ENCODE data around the gene ZNF644. TPM values are rescaled to one million over a fixed set of nuclear protein-coding genes. Genes with fewer than 3 reads are reported as not detected.

The ZNF644 gene
- polyA plus RNA-seq, 3 donors: 7.0 to 22.2 (median 17.6) TPM

- H2AFZ ChIP-seq (ENCODE audit: insufficient read depth, low read depth, low read length, poor library complexity, severe bottlenecking): no peak overlapping the region
- intact Hi-C loops (cut with micrococcal nuclease): no loop called here
- H3K4me3 ChIP-seq (replicated peaks in 1 of 3; ENCODE audit: low read depth in 2 of 3, low read length in 3 of 3): peak overlapping the region in 2 of 3 experiments; percentile 92 to 95
- H3K36me3 ChIP-seq (replicated peaks in 1 of 2; ENCODE audit: control insufficient read depth in 1 of 2, insufficient read depth in 2 of 2, low read length in 2 of 2): no peaks in the 10 kb centered on the region
- no peak overlapping the region for H3K9ac ChIP-seq (ENCODE audit: insufficient read depth, low read length, poor library complexity, severe bottlenecking)
- H3K27me3 ChIP-seq (ENCODE audit: control insufficient read depth in 2 of 2, insufficient read depth in 2 of 2, low read length in 2 of 2): no peaks in the 10 kb centered on the region
- peak overlapping the region; percentile 95 for H3K4me2 ChIP-seq (replicated peaks; ENCODE audit: extremely low read depth, low read length, poor library complexity, severe bottlenecking)
- TF ChIP-seq CTCF (IDR thresholded peaks at IDR 0.05): no peak
- DNase-seq: no peak
- WGBS (ENCODE audit: insufficient coverage): no CpG with 5 or more reads among the region's 4 CpGs
- Mint-ChIP-seq H3K36me3 (peaks cover 0 to 17% of the 10 kb centered on the region in 2 donors), H3K27me3 (ENCODE audit: low read depth in 3 of 3) (peaks cover 0 to 2% (median 1%) of the 10 kb centered on the region in 3 donors), H3K4me3 (peak overlapping the region; percentile 88 to 91), H3K9me3 (no peaks in the 10 kb centered on the region), H3K4me1 (peaks cover 56% of the 10 kb centered on the region), H3K27ac (peak overlapping the region in 4 of 7 donors; percentile 92 to 99 (median 96))
- peaks cover 25 to 46% of the 10 kb centered on the region in 2 donors for H3K4me1 ChIP-seq (ENCODE audit: control insufficient read depth in 1 of 2, insufficient read depth in 2 of 2, low read length in 2 of 2)
- H4K20me1 ChIP-seq (ENCODE audit: insufficient read depth, low read length): peaks cover 36% of the 10 kb centered on the region
- H3K9me3 ChIP-seq (replicated peaks in 1 of 2; ENCODE audit: control insufficient read depth in 1 of 2, insufficient read depth in 1 of 2, low read length in 2 of 2): no peaks in the 10 kb centered on the region
- H3K27ac ChIP-seq (ENCODE audit: low read depth in 1 of 2, low read length in 2 of 2): peak overlapping the region in 1 of 2 donors; percentile 97
- peaks cover 72% of the 10 kb centered on the region for H3K79me2 ChIP-seq (ENCODE audit: insufficient read depth, low read length)
These were observed 1.3 kb downstream of the ZNF644 start for GRCh38 chr1:91020486-91020885.

GRCh38 chr1:91018006-91018405 is 3.8 kb downstream of the ZNF644 start:
- no peak overlapping the region for H3K9ac ChIP-seq (ENCODE audit: insufficient read depth, low read length, poor library complexity, severe bottlenecking)
- no peaks in the 10 kb centered on the region for H3K9me3 ChIP-seq (replicated peaks in 1 of 2; ENCODE audit: control insufficient read depth in 1 of 2, insufficient read depth in 1 of 2, low read length in 2 of 2)
- peak; percentile 31 for TF ChIP-seq CTCF (IDR thresholded peaks at IDR 0.05)
- H3K4me1 ChIP-seq (ENCODE audit: control insufficient read depth in 1 of 2, insufficient read depth in 2 of 2, low read length in 2 of 2): peaks cover 21 to 38% of the 10 kb centered on the region in 2 donors
- H3K4me3 Mint-ChIP-seq: no peak overlapping the region
- peaks cover 0 to 2% (median 1%) of the 10 kb centered on the region in 3 donors for H3K27me3 Mint-ChIP-seq (ENCODE audit: low read depth in 3 of 3)
- peak overlapping the region in 3 of 7 donors; percentile 28 to 55 (median 36) for H3K27ac Mint-ChIP-seq
- no peaks in the 10 kb centered on the region for H3K9me3 Mint-ChIP-seq
- H4K20me1 ChIP-seq (ENCODE audit: insufficient read depth, low read length): peaks cover 59% of the 10 kb centered on the region
- peaks cover 96% of the 10 kb centered on the region for H3K79me2 ChIP-seq (ENCODE audit: insufficient read depth, low read length)
- no peaks in the 10 kb centered on the region for H3K27me3 ChIP-seq (ENCODE audit: control insufficient read depth in 2 of 2, insufficient read depth in 2 of 2, low read length in 2 of 2)
- H3K4me3 ChIP-seq (replicated peaks in 1 of 3; ENCODE audit: low read depth in 2 of 3, low read length in 3 of 3): no peak overlapping the region
- H2AFZ ChIP-seq (ENCODE audit: insufficient read depth, low read depth, low read length, poor library complexity, severe bottlenecking): no peak overlapping the region
- peaks cover 54% of the 10 kb centered on the region for H3K4me1 Mint-ChIP-seq
- H3K36me3 Mint-ChIP-seq: peaks cover 0 to 17% of the 10 kb centered on the region in 2 donors
- H3K27ac ChIP-seq (ENCODE audit: low read depth in 1 of 2, low read length in 2 of 2): peak overlapping the region in 1 of 2 donors; percentile 18
- DNase-seq: peak; percentile 10 to 17 (median 15)
- no peak overlapping the region for H3K4me2 ChIP-seq (replicated peaks; ENCODE audit: extremely low read depth, low read length, poor library complexity, severe bottlenecking)
- WGBS (ENCODE audit: insufficient coverage): no CpG with 5 or more reads among the region's 2 CpGs
- H3K36me3 ChIP-seq (replicated peaks in 1 of 2; ENCODE audit: control insufficient read depth in 1 of 2, insufficient read depth in 2 of 2, low read length in 2 of 2): no peaks in the 10 kb centered on the region
- intact Hi-C loops (cut with micrococcal nuclease): no loop called here

Data from CD14-positive monocyte (primary cell).